B cell (primary cell): ENCODE measurements around the gene INTS3. TPM values are rescaled to one million over a fixed set of nuclear protein-coding genes. Genes with fewer than 3 reads are reported as not detected.

Source experiments
- ATAC-seq: fragments of 200-7000 bp; cut with Tn5 transposase; one replicate; pipeline ENCODE4 v1.10.0; 2021; ENCODE audit warnings: low read depth, mild to moderate bottlenecking, moderate number of reproducible peaks, moderate library complexity
- CTCF ChIA-PET: fragments of 350-600 bp; sonication (Branson Sonifier 250); formaldehyde crosslinking; loops from one replicate; lab custom pipeline; 2021; ENCODE audit warnings: antibody characterized with exemption, inconsistent platforms; lab: Charles Lee
- POLR2A ChIA-PET: fragments of 350-600 bp; sonication (Branson Sonifier 250); formaldehyde crosslinking; loops from one replicate; lab custom pipeline; 2021; ENCODE audit warnings: antibody characterized with exemption; lab: Charles Lee
- DNase-seq: peaks from one replicate; pipeline ENCODE4 v3.0.0; 2013
- H2AFZ ChIP-seq: 2 replicates; pipeline ENCODE4 v1.6.1; 2012; ENCODE audit warnings: mild to moderate bottlenecking, low read depth, low read length; ENCODE audit not compliant: insufficient read depth, poor library complexity, severe bottlenecking
- H3K27ac ChIP-seq, 2 donors: 1 replicate in 1 of 2; 2 replicates in 1 of 2; pipeline ENCODE4 v1.5.1; 2012 to 2013; ENCODE audit warnings: low read length in 2 of 2, mild to moderate bottlenecking in 2 of 2, moderate library complexity in 1 of 2
- H3K27me3 ChIP-seq, 4 experiments: fragments of 200-600 bp in 1 of 4; sonication (generic) in 1 of 4; replicated peaks in 1 of 4; 1 replicate in 2 of 4; 2 replicates in 2 of 4; pipeline versions ENCODE4 v1.6.1 to v1.7.0; 2013 to 2016; ENCODE audit warnings: low read length in 3 of 4, mild to moderate bottlenecking in 2 of 4, mixed read lengths in 1 of 4, moderate library complexity in 1 of 4; ENCODE audit not compliant: insufficient read depth in 4 of 4, control insufficient read depth in 3 of 4; ENCODE audit errors: control extremely low read depth in 1 of 4
- H3K36me3 ChIP-seq, 2 experiments: replicated peaks in 1 of 2; 1 replicate in 1 of 2; 2 replicates in 1 of 2; pipeline versions ENCODE4 v1.6.1 to v1.7.1; 2013; ENCODE audit warnings: low read length in 1 of 2; ENCODE audit not compliant: insufficient read depth in 2 of 2, control insufficient read depth in 1 of 2; ENCODE audit errors: control extremely low read depth in 1 of 2, extremely low read depth in 1 of 2
- H3K4me1 ChIP-seq, 2 donors: fragments of 200-600 bp in 1 of 2; sonication (generic) in 1 of 2; 1 replicate in 1 of 2; 2 replicates in 1 of 2; pipeline versions ENCODE4 v1.5.1 to v1.6.1; 2013 to 2017; ENCODE audit warnings: low read length in 2 of 2; ENCODE audit not compliant: control insufficient read depth in 2 of 2, insufficient read depth in 2 of 2
- H3K4me2 ChIP-seq: replicated peaks from 2 replicates; pipeline ENCODE3; 2012; ENCODE audit warnings: mild to moderate bottlenecking, low read depth, low read length; ENCODE audit not compliant: poor library complexity, severe bottlenecking
- H3K4me3 ChIP-seq, 5 experiments: fragments of 200-600 bp in 1 of 5; sonication (generic) in 1 of 5; 1 replicate in 3 of 5; 2 replicates in 2 of 5; pipeline versions ENCODE4 v1.5.1 to v1.7.0; 2011 to 2016; ENCODE audit warnings: low read length in 4 of 5, mild to moderate bottlenecking in 4 of 5, low read depth in 2 of 5, control low read depth in 1 of 5, moderate library complexity in 1 of 5; ENCODE audit not compliant: insufficient read depth in 1 of 5; ENCODE audit errors: control extremely low read depth in 1 of 5, extremely low read depth in 1 of 5
- H3K79me2 ChIP-seq: fragments of 200-600 bp; sonication (generic); one replicate; pipeline ENCODE4 v1.6.0; 2016; ENCODE audit warnings: low read length; ENCODE audit not compliant: control insufficient read depth, insufficient read depth
- H3K9ac ChIP-seq: fragments of 200-600 bp; sonication (generic); 2 replicates; pipeline ENCODE4 v1.6.1; 2017; ENCODE audit warnings: mild to moderate bottlenecking, low read length, moderate library complexity
- H3K9me3 ChIP-seq, 3 donors: one replicate each; pipeline versions ENCODE4 v1.6.1 to v1.7.1; 2013; ENCODE audit warnings: low read length in 2 of 3; ENCODE audit not compliant: control insufficient read depth in 2 of 3, insufficient read depth in 1 of 3; ENCODE audit errors: control extremely low read depth in 1 of 3
- H4K20me1 ChIP-seq: 2 replicates; pipeline ENCODE4 v1.6.0; 2012; ENCODE audit warnings: mild to moderate bottlenecking, low read length; ENCODE audit not compliant: insufficient read depth, control insufficient read depth, poor library complexity, severe bottlenecking
- H3K27ac Mint-ChIP-seq: one replicate; pipeline ENCODE4 v1.8.0; 2021; ENCODE audit warnings: mixed read lengths
- H3K27me3 Mint-ChIP-seq: one replicate; pipeline ENCODE4 v1.8.0; 2021; ENCODE audit warnings: mixed read lengths
- H3K4me1 Mint-ChIP-seq: one replicate; pipeline ENCODE4 v1.8.0; 2021; ENCODE audit warnings: mixed read lengths
- H3K4me3 Mint-ChIP-seq: one replicate; pipeline ENCODE4 v1.8.0; 2021; ENCODE audit warnings: mixed read lengths
- H3K9me3 Mint-ChIP-seq: one replicate; pipeline ENCODE4 v1.8.0; 2022; ENCODE audit warnings: mixed read lengths; ENCODE audit not compliant: insufficient read depth
- CTCF ChIP-seq: fragments of 200-600 bp; IDR thresholded peaks from one replicate; pipeline ENCODE4 v1.8.0; 2022; ENCODE audit warnings: antibody characterized with exemption, mild to moderate bottlenecking
- EZH2 ChIP-seq: IDR thresholded peaks from 2 replicates; pipeline ENCODE4 v1.6.1; 2012; ENCODE audit warnings: borderline replicate concordance, low read depth, mild to moderate bottlenecking, moderate library complexity, low read length; ENCODE audit not compliant: insufficient read depth, poor library complexity, severe bottlenecking
- WGBS: methylation state at CpG from one replicate; pipeline ENCODE4 v1.1.5; 2013; ENCODE audit warnings: missing lambda C conversion rate; ENCODE audit not compliant: insufficient coverage; 5-methylcytosine and 5-hydroxymethylcytosine counted together
- intact Hi-C: fragments of 100-400 bp; cut with micrococcal nuclease; formaldehyde crosslinking; loops from one replicate; pipeline ENCODE4 v1.10.0; 2022
- polyA plus RNA-seq: library from polyadenylated mRNA; depleted of rRNA; stranded (reverse); fragments of >200 nt; gene quantifications from 2 replicates; pipeline ENCODE4 v1.2.3, GENCODE V29; 2012
- total RNA-seq, 2 donors: library from RNA; stranded (reverse); fragments of 120-200 nt in 1 of 2; gene quantifications; 1 replicate in 1 of 2; 2 replicates in 1 of 2; pipeline versions ENCODE4 v1.2.3 to v1.2.4, GENCODE V29; 2013 to 2022

Gene INTS3
- total and polyA plus RNA-seq, 2 donors (not counting 1 experiment from before 2014, with no cell fraction given) = 69.1 to 84.1 TPM

GRCh38 chr1:153742411-153743142, 14.7 kb downstream of the INTS3 start:
- CTCF ChIA-PET = interaction anchor here (1.3 to 1.7 kb wide), 4 partner anchors 65 to 244 kb away, joined by 3 to 8 read pairs (median 5); partner anchors contain the start of gene RAB13
- Mint-ChIP-seq H3K27me3 (no peaks in the 10 kb centered on the region), H3K9me3 (no peaks in the 10 kb centered on the region), H3K4me1 (peaks cover 29% of the 10 kb centered on the region), H3K27ac (peak overlapping the region; percentile 78), H3K4me3 (peak overlapping the region; percentile 59)
- no peaks in the 10 kb centered on the region for H3K27me3 ChIP-seq
- H3K9me3 ChIP-seq = no peaks in the 10 kb centered on the region
- H3K36me3 ChIP-seq = peaks cover 2 to 63% of the 10 kb centered on the region in 2 experiments
- H4K20me1 ChIP-seq = no peaks in the 10 kb centered on the region
- 13% methylated on average over 1 of the region's 5 CpGs for WGBS
- H3K4me3 ChIP-seq = no peak overlapping the region
- no peak overlapping the region for H3K9ac ChIP-seq
- H3K27ac ChIP-seq = peak overlapping the region; percentile 12 to 34
- peak; percentile 62 for ATAC-seq
- H3K4me1 ChIP-seq = peaks cover 10 to 21% of the 10 kb centered on the region in 2 donors
- peaks cover 18% of the 10 kb centered on the region for H3K79me2 ChIP-seq
- peak; percentile 61 for DNase-seq
- H3K4me2 ChIP-seq = no peak overlapping the region
- intact Hi-C loops = no loop called here
- no peak for TF ChIP-seq EZH2
- TF ChIP-seq CTCF = no peak
- H2AFZ ChIP-seq = no peak overlapping the region
- POLR2A ChIA-PET = interaction anchor here (0.6 to 1.0 kb wide), 4 partner anchors 10 to 181 kb away, joined by 3 to 5 read pairs (median 4); no protein-coding TSS in a partner anchor

DNA sequence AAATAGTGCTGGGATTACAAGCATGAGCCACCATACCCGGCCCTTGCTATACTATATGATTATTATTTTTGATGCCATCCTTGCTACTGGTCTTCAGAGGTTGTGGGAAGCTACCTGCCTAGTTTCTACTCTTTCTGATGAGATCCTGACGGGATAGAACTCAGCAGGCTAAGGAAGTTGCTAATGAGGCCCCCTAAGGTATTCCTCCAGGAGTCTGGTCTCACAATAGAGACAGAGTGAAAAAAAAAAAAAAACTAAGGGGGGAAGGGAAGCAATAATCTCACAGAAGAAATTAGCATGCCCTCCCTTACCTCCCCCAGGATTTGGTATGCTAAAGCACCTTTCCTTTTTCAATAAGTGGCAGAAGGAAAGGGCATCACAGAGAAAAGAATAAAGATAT, 17.6 kb downstream of the INTS3 start:
- CTCF ChIA-PET = interaction anchor here (0.7 to 1.1 kb wide), 4 partner anchors 68 to 236 kb away, joined by 3 to 5 read pairs (median 4); no protein-coding TSS in a partner anchor
- no peaks in the 10 kb centered on the region for H3K27me3 Mint-ChIP-seq
- H2AFZ ChIP-seq = no peak overlapping the region
- TF ChIP-seq EZH2 = no peak
- peaks cover 4 to 86% of the 10 kb centered on the region in 2 experiments for H3K36me3 ChIP-seq
- WGBS = 100% methylated on average over 1 of the region's 2 CpGs
- ATAC-seq (no peak), DNase-seq (no peak)
- peaks cover 32% of the 10 kb centered on the region for H3K4me1 Mint-ChIP-seq
- no peaks in the 10 kb centered on the region for H4K20me1 ChIP-seq
- H3K4me3 Mint-ChIP-seq = no peak overlapping the region
- H3K27ac ChIP-seq = no peak overlapping the region
- POLR2A ChIA-PET = no interaction called here
- H3K4me3 ChIP-seq = no peak overlapping the region
- no peaks in the 10 kb centered on the region for H3K27me3 ChIP-seq
- no peak overlapping the region for H3K9ac ChIP-seq
- peaks cover 18% of the 10 kb centered on the region for H3K79me2 ChIP-seq
- H3K4me1 ChIP-seq = peaks cover 10 to 26% of the 10 kb centered on the region in 2 donors
- intact Hi-C loops = no loop called here
- no peak overlapping the region for H3K4me2 ChIP-seq
- no peaks in the 10 kb centered on the region for H3K9me3 Mint-ChIP-seq
- H3K27ac Mint-ChIP-seq = no peak overlapping the region
- no peaks in the 10 kb centered on the region for H3K9me3 ChIP-seq
